Thyroid gland (tissue), 4 donors: Measurements from ENCODE around the gene OSBP2.

Experiments used
- CTCF ChIP-seq, 6 experiments: fragments of 200-600 bp in 3 of 6; fragments of 450-650 bp in 3 of 6; sonication (generic) in 3 of 6; IDR thresholded peaks; one replicate each; pipeline ENCODE4 v1.5.1; 2016 to 2019; ENCODE audit warnings: antibody characterized with exemption in 6 of 6, mild to moderate bottlenecking in 2 of 6, inconsistent platforms in 1 of 6, moderate library complexity in 1 of 6
- POLR2A ChIP-seq, 2 donors: fragments of 450-650 bp; IDR thresholded peaks; one replicate each; pipeline ENCODE4 v1.6.1; 2017; ENCODE audit warnings: antibody characterized with exemption in 2 of 2, mild to moderate bottlenecking in 2 of 2, moderate library complexity in 1 of 2

- no peak for TF ChIP-seq POLR2A (IDR thresholded peaks at IDR 0.05)
- TF ChIP-seq CTCF (IDR thresholded peaks at IDR 0.05): no peak
Observed at GRCh38 chr22:30714062-30714461, 19.4 kb downstream of the OSBP2 start.
